MCF 10A (cell line): ENCODE measurements around the gene MERTK. TPM values are rescaled to one million over a fixed set of nuclear protein-coding genes. Genes with fewer than 3 reads are reported as not detected.

ENCODE experiments used
- BruUV-seq: library from RNA; stranded (reverse); fragments of 400-500 nt; replicated peaks from 2 replicates; lab custom pipeline; 2021; lab: Mats Ljungman, UMichigan
- CTCF ChIA-PET: fragments of 300-600 bp; sonication (Branson Sonifier 250); formaldehyde crosslinking; extraction: SDS; loops from one replicate; lab custom pipeline; 2021; ENCODE audit warnings: antibody characterized with exemption, inconsistent platforms; lab: Yijun Ruan, JAX
- POLR2A ChIA-PET: fragments of 300-600, 350-650 bp; sonication (Branson Sonifier 250); formaldehyde crosslinking; extraction: SDS; loops from one replicate; lab custom pipeline; 2020; ENCODE audit warnings: antibody characterized with exemption, inconsistent platforms; lab: Yijun Ruan, JAX
- DNase-seq: peaks from one replicate; pipeline ENCODE4 v3.0.0-alpha.2; 2018; ENCODE audit not compliant: unreplicated experiment
- H3K27ac Mint-ChIP-seq: one replicate; pipeline ENCODE4 v1.8.0; 2022; ENCODE audit warnings: mild to moderate bottlenecking, low read depth, mixed read lengths; ENCODE audit not compliant: unreplicated experiment
- H3K27me3 Mint-ChIP-seq: one replicate; pipeline ENCODE4 v1.8.0; 2022; ENCODE audit warnings: mixed read lengths; ENCODE audit not compliant: insufficient read depth, unreplicated experiment
- H3K36me3 Mint-ChIP-seq: one replicate; pipeline ENCODE4 v1.8.0; 2022; ENCODE audit warnings: mild to moderate bottlenecking, moderate library complexity, mixed read lengths; ENCODE audit not compliant: insufficient read depth, unreplicated experiment
- H3K4me1 Mint-ChIP-seq: one replicate; pipeline ENCODE4 v1.8.0; 2022; ENCODE audit warnings: mixed read lengths; ENCODE audit not compliant: insufficient read depth, unreplicated experiment
- H3K4me3 Mint-ChIP-seq: one replicate; pipeline ENCODE4 v1.8.0; 2022; ENCODE audit warnings: mild to moderate bottlenecking, moderate library complexity, mixed read lengths; ENCODE audit not compliant: unreplicated experiment
- H3K9me3 Mint-ChIP-seq: one replicate; pipeline ENCODE4 v1.8.0; 2022; ENCODE audit warnings: mixed read lengths; ENCODE audit not compliant: unreplicated experiment
- CTCF ChIP-seq: fragments of 200-600 bp; IDR thresholded peaks from one replicate; pipeline ENCODE4 v1.8.0; 2022; ENCODE audit warnings: antibody characterized with exemption, mild to moderate bottlenecking; ENCODE audit not compliant: unreplicated experiment
- intact Hi-C: fragments of 100-400 bp; cut with micrococcal nuclease; formaldehyde crosslinking; loops from 2 replicates; pipeline ENCODE4 v1.14.1; 2022
- total RNA-seq: library from RNA; stranded (reverse); gene quantifications from 2 replicates; pipeline ENCODE4 v1.2.3, GENCODE V29; 2022

The MERTK gene
- total RNA-seq, 1 experiment from 2014 or later: 0.19 TPM

DNA sequence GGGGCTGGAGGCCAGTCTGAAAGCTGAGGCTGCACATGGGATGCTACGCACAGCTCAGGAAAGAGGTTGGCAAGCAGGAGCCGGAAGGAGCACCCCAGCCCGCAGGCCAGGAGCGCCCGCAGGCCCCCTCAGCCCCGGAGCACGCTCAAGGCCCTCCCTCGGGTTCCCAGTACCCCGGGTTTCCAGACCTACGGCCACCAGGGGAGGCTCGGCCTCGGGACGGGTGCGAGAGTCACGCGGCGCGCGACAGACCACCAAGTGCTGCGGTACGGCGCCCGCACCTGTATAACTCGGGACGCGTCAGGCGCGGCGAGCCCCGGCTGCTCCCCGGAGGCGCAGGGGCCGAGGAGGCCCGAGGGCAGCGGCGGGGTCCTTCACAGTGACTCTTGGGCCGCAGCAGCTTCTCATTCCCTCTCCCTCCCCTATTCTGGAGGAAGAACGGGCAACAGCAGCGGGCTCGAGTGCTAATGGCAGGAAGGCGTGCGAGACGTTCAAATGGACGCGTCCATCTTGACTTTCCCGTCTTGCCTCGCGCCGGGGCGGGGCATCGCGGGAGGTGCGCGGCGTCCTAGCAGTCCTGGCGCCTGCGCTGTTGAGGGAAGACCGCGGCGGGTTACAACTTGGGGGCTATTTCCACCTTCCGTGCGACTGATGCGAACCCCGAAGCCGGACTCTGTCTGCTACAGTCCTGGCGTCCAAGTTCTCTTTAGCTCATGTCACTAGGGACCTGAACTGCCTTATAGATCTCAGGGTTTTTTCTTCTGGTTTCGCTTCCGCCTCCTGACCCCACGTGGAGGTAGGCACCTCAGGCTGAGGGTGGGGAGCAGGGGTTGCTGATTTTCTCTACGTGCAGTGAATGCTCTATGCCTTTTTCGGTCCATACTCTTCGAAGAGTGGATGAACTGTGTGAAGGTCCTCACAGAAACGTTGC is 14.5 kb upstream of the MERTK start, which contains the start of gene ANAPC1:
Gene ANAPC1 (minus strand): TSS at position 533 of the 931 bp plus-strand sequence. CDS start 3,368 bp downstream, outside the sequence.
- Mint-ChIP-seq H3K4me3 (peak within 1 kb of the TSS; percentile 90), H3K9me3 (no peaks in the 10 kb centered on the region), H3K4me1 (peaks cover 5% of the 10 kb centered on the region), H3K27me3 (no peaks in the 10 kb centered on the region), H3K27ac (peak within 1 kb of the TSS; percentile 91), H3K36me3 (peaks cover 17% of the 10 kb centered on the region)
- DNase-seq: peak; percentile 87
- ChIA-PET CTCF (interaction anchor here (0.6 to 2.7 kb wide), 8 partner anchors 15 to 1338 kb away, joined by 3 to 15 read pairs (median 4); partner anchors contain the start of gene TMEM87B), POLR2A (interaction anchor here (0.6 to 2.9 kb wide), 12 partner anchors 10 to 375 kb away, joined by 3 to 33 read pairs (median 4); partner anchors contain the start of gene TMEM87B)
- no peak for TF ChIP-seq CTCF
- intact Hi-C loops: loop anchor here (10.0 kb wide), 1 partner anchor 371 kb away; the partner anchor contains the start of gene ZC3H8
- TSS peak; percentile 85 for BruUV-seq

DNA sequence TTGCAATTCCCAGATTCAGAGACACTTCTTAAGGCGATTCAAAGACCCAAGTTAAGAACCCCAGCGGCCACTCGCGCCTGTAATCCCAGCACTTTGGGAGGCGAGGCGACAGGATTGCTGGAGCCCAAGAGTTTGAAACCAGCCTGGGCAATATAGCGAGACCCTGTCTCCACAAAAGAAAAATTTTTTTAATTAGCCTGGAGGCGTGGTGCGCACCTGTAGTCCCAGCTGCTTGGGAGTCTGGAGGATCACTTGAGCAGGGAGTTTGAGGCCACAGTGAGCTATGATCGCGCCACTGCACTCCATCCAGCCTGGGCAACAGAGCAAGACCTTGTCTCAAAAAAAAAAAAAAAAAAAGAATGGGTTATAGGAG is 13.8 kb upstream of the MERTK start:
- Mint-ChIP-seq H3K27ac (peak overlapping the region; percentile 91), H3K4me3 (peak overlapping the region; percentile 90), H3K27me3 (no peaks in the 10 kb centered on the region), H3K4me1 (peaks cover 5% of the 10 kb centered on the region), H3K36me3 (peaks cover 11% of the 10 kb centered on the region), H3K9me3 (no peaks in the 10 kb centered on the region)
- no peak for DNase-seq
- no TSS peak for BruUV-seq
- TF ChIP-seq CTCF: no peak
- intact Hi-C loops: loop anchor here (10.0 kb wide), 1 partner anchor 370 kb away; the partner anchor contains the start of gene ZC3H8
- CTCF ChIA-PET: interaction anchor here (0.8 to 2.7 kb wide), 4 partner anchors 163 to 316 kb away, joined by 3 to 15 read pairs (median 6); no protein-coding TSS in a partner anchor
- POLR2A ChIA-PET: interaction anchor here (1.2 to 2.9 kb wide), 7 partner anchors 11 to 170 kb away, joined by 3 to 33 read pairs (median 5); partner anchors contain the start of gene TMEM87B

GRCh38 chr2:111896024-111896423 is 2.4 kb upstream of the MERTK start:
- peaks cover 19% of the 10 kb centered on the region for H3K4me1 Mint-ChIP-seq
- no peak for TF ChIP-seq CTCF
- CTCF ChIA-PET: interaction anchor here (2.3 to 2.8 kb wide), 2 partner anchors 8 to 152 kb away, joined by 15 to 17 read pairs; no protein-coding TSS in a partner anchor
- BruUV-seq: no TSS peak
- no peaks in the 10 kb centered on the region for H3K36me3 Mint-ChIP-seq
- H3K27me3 Mint-ChIP-seq: peaks cover 19% of the 10 kb centered on the region
- no peak overlapping the region for H3K27ac Mint-ChIP-seq
- no peaks in the 10 kb centered on the region for H3K9me3 Mint-ChIP-seq
- intact Hi-C loops: no loop called here
- POLR2A ChIA-PET: interaction anchor here (0.8 to 1.9 kb wide), 4 partner anchors 8 to 137 kb away, joined by 3 to 5 read pairs (median 4); partner anchors contain the start of gene ANAPC1
- H3K4me3 Mint-ChIP-seq: no peak overlapping the region
- DNase-seq: no peak
